Neuronal stem cell (in vitro differentiated cells): ENCODE measurements around the gene ENOX1.

Experiments used
- DNase-seq: peaks from one replicate; pipeline ENCODE4 v3.0.0-alpha.2; 2013; ENCODE audit warnings: low spot score
- H2AFZ ChIP-seq: one replicate; pipeline ENCODE4 v1.6.1; 2013; ENCODE audit warnings: mild to moderate bottlenecking, low read length, inconsistent platforms
- H2AK5ac ChIP-seq: 2 replicates; pipeline ENCODE4 v1.6.1; 2013; ENCODE audit warnings: low read depth, mild to moderate bottlenecking, inconsistent platforms, low read length, moderate library complexity, mixed read lengths
- H2BK120ac ChIP-seq: 2 replicates; pipeline ENCODE4 v1.6.1; 2013; ENCODE audit warnings: low read depth, mild to moderate bottlenecking, inconsistent platforms, low read length, moderate library complexity, mixed read lengths
- H2BK12ac ChIP-seq: one replicate; pipeline ENCODE4 v1.6.1; 2013; ENCODE audit warnings: low read length, inconsistent platforms
- H2BK15ac ChIP-seq: 2 replicates; pipeline ENCODE4 v1.6.1; 2013; ENCODE audit warnings: mild to moderate bottlenecking, low read length, inconsistent platforms, mixed read lengths
- H2BK5ac ChIP-seq: one replicate; pipeline ENCODE4 v1.6.1; 2013; ENCODE audit warnings: inconsistent platforms, mild to moderate bottlenecking, low read length, moderate library complexity
- H3K14ac ChIP-seq: one replicate; pipeline ENCODE4 v1.6.1; 2013; ENCODE audit warnings: low read length, inconsistent platforms
- H3K18ac ChIP-seq: 2 replicates; pipeline ENCODE4 v1.6.1; 2013; ENCODE audit warnings: low read length, inconsistent platforms
- H3K23ac ChIP-seq: 2 replicates; pipeline ENCODE4 v1.6.1; 2013; ENCODE audit warnings: low read depth, mild to moderate bottlenecking, mixed read lengths, low read length, inconsistent platforms; ENCODE audit not compliant: poor library complexity
- H3K27ac ChIP-seq: replicated peaks from 3 replicates; pipeline ENCODE4 v1.5.1; 2013; ENCODE audit warnings: low read length, inconsistent platforms
- H3K27me3 ChIP-seq, 3 experiments: 2 replicates each; pipeline ENCODE4 v1.6.1; 2013; ENCODE audit warnings: low read length in 3 of 3, mild to moderate bottlenecking in 2 of 3, inconsistent platforms in 1 of 3, low read depth in 1 of 3, mixed read lengths in 1 of 3, moderate library complexity in 1 of 3; ENCODE audit not compliant: control insufficient read depth in 3 of 3, insufficient read depth in 3 of 3
- H3K36me3 ChIP-seq, 2 donors: replicated peaks in 1 of 2; 2 replicates each; pipeline ENCODE4 v1.6.1; 2013; ENCODE audit warnings: low read length in 2 of 2; ENCODE audit not compliant: control insufficient read depth in 2 of 2, insufficient read depth in 2 of 2
- H3K4ac ChIP-seq: 2 replicates; pipeline ENCODE4 v1.6.1; 2013; ENCODE audit warnings: inconsistent platforms, mild to moderate bottlenecking, low read length, moderate library complexity
- H3K4me1 ChIP-seq, 2 donors: 1 replicate in 1 of 2; 2 replicates in 1 of 2; pipeline ENCODE4 v1.6.1; 2013; ENCODE audit warnings: low read length in 2 of 2, low read depth in 1 of 2; ENCODE audit not compliant: control insufficient read depth in 2 of 2, insufficient read depth in 1 of 2
- H3K4me2 ChIP-seq: one replicate; pipeline ENCODE4 v1.6.1; 2013; ENCODE audit warnings: mild to moderate bottlenecking, low read length, inconsistent platforms; ENCODE audit not compliant: insufficient read depth, poor library complexity, severe bottlenecking
- H3K4me3 ChIP-seq, 2 donors: 2 replicates each; pipeline ENCODE4 v1.5.1; 2013; ENCODE audit warnings: low read length in 2 of 2, mild to moderate bottlenecking in 2 of 2, inconsistent platforms in 1 of 2, moderate library complexity in 1 of 2
- H3K79me1 ChIP-seq: one replicate; pipeline ENCODE4 v1.6.1; 2013; ENCODE audit warnings: low read depth, mild to moderate bottlenecking, inconsistent platforms, low read length, moderate library complexity
- H3K9ac ChIP-seq: one replicate; pipeline ENCODE4 v1.6.1; 2013; ENCODE audit warnings: mild to moderate bottlenecking, low read depth, low read length, inconsistent platforms; ENCODE audit not compliant: poor library complexity
- H3K9me3 ChIP-seq, 2 donors: replicated peaks in 1 of 2; 2 replicates each; pipeline versions ENCODE3 to v1.6.1; 2013; ENCODE audit warnings: low read length in 2 of 2, mild to moderate bottlenecking in 2 of 2, inconsistent platforms in 1 of 2, low read depth in 1 of 2, mixed read lengths in 1 of 2, moderate library complexity in 1 of 2; ENCODE audit not compliant: control insufficient read depth in 2 of 2, insufficient read depth in 1 of 2
- H4K8ac ChIP-seq: one replicate; pipeline ENCODE4 v1.6.1; 2013; ENCODE audit warnings: low read depth, mild to moderate bottlenecking, inconsistent platforms, low read length, moderate library complexity
- H4K91ac ChIP-seq: one replicate; pipeline ENCODE4 v1.6.1; 2013; ENCODE audit warnings: low read length, low read depth, mild to moderate bottlenecking, inconsistent platforms; ENCODE audit not compliant: poor library complexity
- WGBS, 2 donors: extraction: QIAGEN DNeasy Blood & Tissue Kit; methylation state at CpG; one replicate each; pipeline ENCODE4 v1.1.7; 2013; ENCODE audit warnings: missing lambda C conversion rate in 2 of 2, mixed read lengths in 1 of 2; ENCODE audit not compliant: insufficient read length in 2 of 2, insufficient replicate concordance in 1 of 2; ENCODE audit errors: extremely low coverage in 2 of 2; 5-methylcytosine and 5-hydroxymethylcytosine counted together

Gene ENOX1

GRCh38 chr13:43487461-43487860 is 299.3 kb downstream of the ENOX1 start:
- Histone ChIP-seq H2AK5ac (no peak overlapping the region), H4K8ac (no peak overlapping the region), H3K14ac (no peak overlapping the region), H3K4ac (no peak overlapping the region), H2BK15ac (no peak overlapping the region), H3K27me3 (no peaks in the 10 kb centered on the region), H3K4me3 (no peak overlapping the region), H3K23ac (no peak overlapping the region), H2BK12ac (no peak overlapping the region), H4K91ac (no peak overlapping the region), H3K9me3 (peaks cover 0 to 2% of the 10 kb centered on the region in 2 donors), H3K79me1 (no peaks in the 10 kb centered on the region), H3K18ac (no peak overlapping the region), H2AFZ (no peak overlapping the region), H3K36me3 (no peaks in the 10 kb centered on the region), H2BK120ac (no peak overlapping the region), H3K27ac (no peak overlapping the region), H3K9ac (no peak overlapping the region), H3K4me2 (no peak overlapping the region), H2BK5ac (no peak overlapping the region), H3K4me1 (no peaks in the 10 kb centered on the region)
- WGBS, 2 donors = no CpG with 5 or more reads among the region's 3 CpGs
- DNase-seq = no peak

- Histone ChIP-seq H2BK120ac (no peak overlapping the region), H3K4me1 (no peaks in the 10 kb centered on the region), H3K9ac (no peak overlapping the region), H3K23ac (no peak overlapping the region), H3K36me3 (no peaks in the 10 kb centered on the region), H2BK12ac (no peak overlapping the region), H4K8ac (no peak overlapping the region), H3K9me3 (peaks cover 0 to 2% of the 10 kb centered on the region in 2 donors), H3K4ac (no peak overlapping the region), H3K14ac (no peak overlapping the region), H3K79me1 (no peaks in the 10 kb centered on the region), H3K4me2 (no peak overlapping the region), H2AK5ac (no peak overlapping the region), H3K4me3 (no peak overlapping the region), H2BK15ac (no peak overlapping the region), H3K27me3 (no peaks in the 10 kb centered on the region), H4K91ac (no peak overlapping the region), H2BK5ac (no peak overlapping the region), H2AFZ (no peak overlapping the region), H3K27ac (no peak overlapping the region), H3K18ac (no peak overlapping the region)
- no CpG with 5 or more reads among the region's 2 CpGs for WGBS, 2 donors
- DNase-seq = no peak
Observed at GRCh38 chr13:43484432-43485225, 302.1 kb downstream of the ENOX1 start.

GRCh38 chr13:43483930-43484329 is 302.8 kb downstream of the ENOX1 start:
- Histone ChIP-seq H3K9me3 (no peaks in the 10 kb centered on the region), H4K8ac (no peak overlapping the region), H3K18ac (no peak overlapping the region), H2BK15ac (no peak overlapping the region), H3K4ac (no peak overlapping the region), H3K36me3 (no peaks in the 10 kb centered on the region), H3K27me3 (no peaks in the 10 kb centered on the region), H3K9ac (no peak overlapping the region), H3K4me1 (no peaks in the 10 kb centered on the region), H3K27ac (no peak overlapping the region), H3K4me2 (no peak overlapping the region), H4K91ac (no peak overlapping the region), H2BK12ac (no peak overlapping the region), H2BK5ac (no peak overlapping the region), H3K23ac (no peak overlapping the region), H3K79me1 (no peaks in the 10 kb centered on the region), H2AFZ (no peak overlapping the region), H3K4me3 (no peak overlapping the region), H3K14ac (no peak overlapping the region), H2AK5ac (no peak overlapping the region), H2BK120ac (no peak overlapping the region)
- DNase-seq = no peak
- WGBS, 2 donors = no CpG with 5 or more reads among the region's 1 CpG

GRCh38 chr13:43482641-43483040 is 304.1 kb downstream of the ENOX1 start:
- H3K79me1 ChIP-seq = no peaks in the 10 kb centered on the region
- H4K91ac ChIP-seq = no peak overlapping the region
- no peak overlapping the region for H3K4me2 ChIP-seq
- H4K8ac ChIP-seq = no peak overlapping the region
- no peak overlapping the region for H2BK120ac ChIP-seq
- WGBS, 2 donors = no CpG with 5 or more reads among the region's 3 CpGs
- H3K36me3 ChIP-seq = no peaks in the 10 kb centered on the region
- H3K4me3 ChIP-seq = no peak overlapping the region
- H3K4ac ChIP-seq = no peak overlapping the region
- H2BK15ac ChIP-seq = no peak overlapping the region
- no peak overlapping the region for H3K23ac ChIP-seq
- no peaks in the 10 kb centered on the region for H3K27me3 ChIP-seq
- no peak overlapping the region for H2AFZ ChIP-seq
- no peak overlapping the region for H3K9ac ChIP-seq
- H3K9me3 ChIP-seq = no peaks in the 10 kb centered on the region
- H3K14ac ChIP-seq = no peak overlapping the region
- H3K18ac ChIP-seq = no peak overlapping the region
- DNase-seq = no peak
- no peaks in the 10 kb centered on the region for H3K4me1 ChIP-seq
- no peak overlapping the region for H2BK12ac ChIP-seq
- no peak overlapping the region for H2BK5ac ChIP-seq
- no peak overlapping the region for H3K27ac ChIP-seq
- no peak overlapping the region for H2AK5ac ChIP-seq
